Measurements from ENCODE around the gene SERTM1. TPM values are rescaled to one million over a fixed set of nuclear protein-coding genes. Genes with fewer than 3 reads are reported as not detected.

The SERTM1 gene
- total and polyA plus RNA-seq, 5 donors from 2014 or later = not detected

DNA sequence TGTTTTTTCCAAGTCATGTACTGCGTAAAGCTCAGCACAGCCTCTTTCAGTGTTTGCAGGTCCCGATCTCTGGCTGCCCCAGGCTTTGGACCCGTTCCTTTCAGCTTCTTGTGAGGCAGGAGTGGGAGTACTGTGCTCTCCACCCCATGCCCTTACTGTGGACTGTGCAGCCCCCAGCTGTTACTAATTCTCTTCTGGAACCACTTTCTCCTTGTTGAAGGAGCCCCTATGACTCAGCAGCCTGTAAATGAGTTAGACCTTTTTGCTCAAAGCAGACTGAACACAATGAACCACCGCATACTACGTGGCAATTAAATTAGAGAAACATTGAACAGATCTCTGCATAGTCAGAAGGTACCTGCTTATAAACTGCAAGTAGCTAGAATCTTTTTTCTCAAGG, 39.0 kb downstream of the SERTM1 start:
- Histone ChIP-seq H3K9me3 (ENCODE audit: control insufficient read depth in 2 of 2, low read length in 2 of 2) (no peaks in the 10 kb centered on the region), H3K4me1 (ENCODE audit: control insufficient read depth, insufficient read depth, low read length, poor library complexity, severe bottlenecking) (no peaks in the 10 kb centered on the region), H3K4me3 (ENCODE audit: low read depth, low read length) (no peak overlapping the region), H3K27me3 (ENCODE audit: control insufficient read depth, insufficient read depth, low read length) (no peaks in the 10 kb centered on the region), H3K36me3 (ENCODE audit: control insufficient read depth, insufficient read depth, low read length) (no peaks in the 10 kb centered on the region), H3K27ac (ENCODE audit: insufficient read depth, low read length, poor library complexity, severe bottlenecking) (no peak overlapping the region)
- Mint-ChIP-seq H3K27me3 (peaks cover 12% of the 10 kb centered on the region), H3K27ac (no peak overlapping the region), H3K4me1 (no peaks in the 10 kb centered on the region), H3K4me3 (no peak overlapping the region), H3K36me3 (no peaks in the 10 kb centered on the region), H3K9me3 (peaks cover 0 to 3% (median 0%) of the 10 kb centered on the region in 7 donors)
- no peak for DNase-seq
- no peak for ATAC-seq (ENCODE audit: low read depth in 2 of 2)

DNA sequence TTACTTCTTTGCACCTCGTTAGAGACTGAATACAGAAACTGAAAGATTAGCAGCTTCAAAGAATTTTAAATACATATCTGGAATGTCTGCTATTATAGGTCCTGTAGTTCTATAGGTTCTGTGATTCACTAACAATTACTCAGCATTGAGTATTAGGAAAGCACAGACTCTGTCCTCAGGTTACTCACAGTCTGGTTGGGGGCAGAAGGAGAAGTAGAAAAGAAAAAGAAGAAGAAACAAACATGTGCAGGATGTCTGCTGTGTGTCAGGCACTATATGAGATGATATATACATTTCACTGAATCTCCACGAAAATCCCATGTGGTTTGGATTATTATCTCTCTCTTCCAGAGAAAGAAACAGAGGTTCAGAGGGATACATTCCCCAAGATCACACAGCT, 40.1 kb downstream of the SERTM1 start:
- Histone ChIP-seq H3K27ac (ENCODE audit: insufficient read depth, low read length, poor library complexity, severe bottlenecking) (no peak overlapping the region), H3K4me3 (ENCODE audit: low read depth, low read length) (no peak overlapping the region), H3K36me3 (ENCODE audit: control insufficient read depth, insufficient read depth, low read length) (no peaks in the 10 kb centered on the region), H3K4me1 (ENCODE audit: control insufficient read depth, insufficient read depth, low read length, poor library complexity, severe bottlenecking) (no peaks in the 10 kb centered on the region), H3K27me3 (ENCODE audit: control insufficient read depth, insufficient read depth, low read length) (no peaks in the 10 kb centered on the region), H3K9me3 (ENCODE audit: control insufficient read depth in 2 of 2, low read length in 2 of 2) (no peaks in the 10 kb centered on the region)
- no peak overlapping the region for H3K27ac Mint-ChIP-seq
- DNase-seq (no peak), ATAC-seq (ENCODE audit: low read depth in 2 of 2) (no peak)
- peaks cover 0 to 3% (median 0%) of the 10 kb centered on the region in 7 donors for H3K9me3 Mint-ChIP-seq
- H3K27me3 Mint-ChIP-seq = peaks cover 12% of the 10 kb centered on the region
- no peaks in the 10 kb centered on the region for H3K36me3 Mint-ChIP-seq
- H3K4me3 Mint-ChIP-seq = no peak overlapping the region
- no peaks in the 10 kb centered on the region for H3K4me1 Mint-ChIP-seq

DNA sequence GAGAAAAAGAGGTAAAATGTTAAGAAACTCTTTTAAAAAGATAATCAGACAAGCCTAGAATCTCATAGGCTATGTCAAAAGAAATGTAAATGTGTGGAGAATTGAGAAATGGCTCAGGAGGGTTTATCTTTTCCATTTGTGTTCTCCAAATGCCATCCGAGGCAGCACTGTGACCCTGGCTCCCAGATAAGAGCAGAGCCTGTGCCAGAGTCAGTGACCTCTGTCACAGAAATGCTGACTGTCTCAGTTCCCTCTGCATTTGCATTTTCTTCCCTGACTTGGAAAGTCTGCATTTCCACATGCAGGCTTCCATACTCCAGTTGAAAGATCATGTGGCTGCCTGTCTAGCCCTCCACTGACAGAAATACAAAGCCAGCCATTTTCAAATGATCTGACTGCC, 42.0 kb downstream of the SERTM1 start:
- H3K27me3 Mint-ChIP-seq = peaks cover 12% of the 10 kb centered on the region
- no peak overlapping the region for H3K27ac ChIP-seq (ENCODE audit: insufficient read depth, low read length, poor library complexity, severe bottlenecking)
- no peak overlapping the region for H3K27ac Mint-ChIP-seq
- H3K4me1 ChIP-seq (ENCODE audit: control insufficient read depth, insufficient read depth, low read length, poor library complexity, severe bottlenecking) = no peaks in the 10 kb centered on the region
- H3K4me3 ChIP-seq (ENCODE audit: low read depth, low read length) = no peak overlapping the region
- H3K9me3 Mint-ChIP-seq = peaks cover 0 to 3% (median 0%) of the 10 kb centered on the region in 7 donors
- no peaks in the 10 kb centered on the region for H3K36me3 ChIP-seq (ENCODE audit: control insufficient read depth, insufficient read depth, low read length)
- H3K9me3 ChIP-seq (ENCODE audit: control insufficient read depth in 2 of 2, low read length in 2 of 2) = no peaks in the 10 kb centered on the region
- H3K4me1 Mint-ChIP-seq = no peaks in the 10 kb centered on the region
- no peaks in the 10 kb centered on the region for H3K27me3 ChIP-seq (ENCODE audit: control insufficient read depth, insufficient read depth, low read length)
- no peaks in the 10 kb centered on the region for H3K36me3 Mint-ChIP-seq
- no peak for ATAC-seq (ENCODE audit: low read depth in 2 of 2)
- no peak for DNase-seq
- H3K4me3 Mint-ChIP-seq = no peak overlapping the region

DNA sequence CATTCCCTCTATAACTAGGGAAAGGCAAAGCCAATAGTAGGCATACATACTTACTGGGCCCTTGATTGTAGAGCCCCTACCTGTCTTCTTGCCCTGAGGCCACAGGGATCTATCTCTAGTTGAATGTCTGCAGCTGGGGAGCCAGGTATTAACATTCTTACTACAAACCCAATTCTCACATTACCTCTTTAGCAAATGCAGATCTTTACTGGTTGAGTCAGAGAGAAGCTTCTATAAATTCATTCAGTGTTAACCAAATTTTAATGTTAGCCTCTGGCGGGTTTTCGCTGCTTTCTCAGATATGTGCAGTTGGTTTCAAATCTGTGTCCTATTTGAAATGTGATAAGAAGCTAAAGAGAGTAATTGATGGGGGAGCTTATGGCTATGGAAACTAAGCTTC, 43.2 kb downstream of the SERTM1 start:
- ATAC-seq (ENCODE audit: low read depth in 2 of 2) = no peak
- no peaks in the 10 kb centered on the region for H3K4me1 Mint-ChIP-seq
- Histone ChIP-seq H3K27ac (ENCODE audit: insufficient read depth, low read length, poor library complexity, severe bottlenecking) (no peak overlapping the region), H3K4me3 (ENCODE audit: low read depth, low read length) (no peak overlapping the region), H3K9me3 (ENCODE audit: control insufficient read depth in 2 of 2, low read length in 2 of 2) (no peaks in the 10 kb centered on the region), H3K27me3 (ENCODE audit: control insufficient read depth, insufficient read depth, low read length) (peaks cover 3% of the 10 kb centered on the region), H3K36me3 (ENCODE audit: control insufficient read depth, insufficient read depth, low read length) (no peaks in the 10 kb centered on the region), H3K4me1 (ENCODE audit: control insufficient read depth, insufficient read depth, low read length, poor library complexity, severe bottlenecking) (no peaks in the 10 kb centered on the region)
- H3K27me3 Mint-ChIP-seq = peaks cover 9% of the 10 kb centered on the region
- H3K9me3 Mint-ChIP-seq = no peaks in the 10 kb centered on the region
- no peaks in the 10 kb centered on the region for H3K36me3 Mint-ChIP-seq
- no peak overlapping the region for H3K27ac Mint-ChIP-seq
- no peak overlapping the region for H3K4me3 Mint-ChIP-seq
- DNase-seq = no peak

DNA sequence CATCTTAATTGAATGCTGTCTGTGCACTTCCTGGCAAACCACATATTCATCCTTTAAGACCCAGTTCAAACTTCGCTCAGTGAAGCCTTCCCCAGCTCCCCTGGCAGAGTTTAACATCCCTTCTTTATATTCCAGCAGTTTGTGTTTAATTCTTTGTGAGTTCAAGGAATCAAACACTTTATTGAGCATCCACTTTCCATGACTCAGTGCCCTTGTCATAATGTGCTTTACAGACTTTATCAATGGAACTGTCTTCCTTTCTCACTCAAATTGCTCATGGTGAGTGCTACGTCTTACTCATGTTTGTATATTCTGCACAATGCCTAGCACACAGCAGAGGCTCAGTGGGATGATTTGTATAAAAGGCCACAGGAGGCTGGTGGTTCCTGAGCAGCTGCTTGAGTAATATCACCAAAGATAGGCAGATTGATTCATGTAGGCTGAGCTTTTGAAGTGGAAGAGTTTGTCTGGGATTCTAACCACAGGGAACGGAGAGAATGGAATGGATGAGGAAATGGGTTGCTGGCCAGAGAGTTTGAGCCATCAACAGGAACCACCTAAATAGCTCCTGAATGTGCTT, 44.2 kb downstream of the SERTM1 start:
- Histone ChIP-seq H3K4me3 (ENCODE audit: low read depth, low read length) (no peak overlapping the region), H3K4me1 (ENCODE audit: control insufficient read depth, insufficient read depth, low read length, poor library complexity, severe bottlenecking) (no peaks in the 10 kb centered on the region), H3K27ac (ENCODE audit: insufficient read depth, low read length, poor library complexity, severe bottlenecking) (no peak overlapping the region), H3K36me3 (ENCODE audit: control insufficient read depth, insufficient read depth, low read length) (no peaks in the 10 kb centered on the region), H3K9me3 (ENCODE audit: control insufficient read depth in 2 of 2, low read length in 2 of 2) (no peaks in the 10 kb centered on the region), H3K27me3 (ENCODE audit: control insufficient read depth, insufficient read depth, low read length) (peaks cover 3% of the 10 kb centered on the region)
- H3K4me3 Mint-ChIP-seq = no peak overlapping the region
- no peak overlapping the region for H3K27ac Mint-ChIP-seq
- H3K9me3 Mint-ChIP-seq = no peaks in the 10 kb centered on the region
- no peaks in the 10 kb centered on the region for H3K36me3 Mint-ChIP-seq
- no peaks in the 10 kb centered on the region for H3K4me1 Mint-ChIP-seq
- DNase-seq (no peak), ATAC-seq (ENCODE audit: low read depth in 2 of 2) (no peak)
- peaks cover 5% of the 10 kb centered on the region for H3K27me3 Mint-ChIP-seq

DNA sequence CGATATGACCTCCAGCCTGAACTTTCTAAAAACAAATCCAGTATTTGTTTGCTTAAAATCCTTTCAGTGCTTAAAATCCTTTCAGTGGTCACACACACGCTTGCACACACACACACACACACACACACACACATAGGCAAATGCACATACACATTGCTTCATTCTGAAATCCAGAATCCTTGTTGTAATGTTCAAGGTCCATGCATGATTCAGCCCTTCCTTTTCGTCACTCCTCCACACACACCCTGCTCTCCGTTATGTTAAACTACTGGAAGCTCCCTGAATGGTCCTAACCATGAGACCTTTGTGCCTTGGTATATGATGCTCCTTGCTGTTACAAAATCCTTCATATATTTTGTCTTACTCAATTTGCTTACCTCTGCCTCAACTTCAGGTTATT, 44.9 kb downstream of the SERTM1 start:
- ATAC-seq (ENCODE audit: low read depth in 2 of 2) (no peak), DNase-seq (no peak)
- peaks cover 5% of the 10 kb centered on the region for H3K27me3 Mint-ChIP-seq
- H3K36me3 ChIP-seq (ENCODE audit: control insufficient read depth, insufficient read depth, low read length) = no peaks in the 10 kb centered on the region
- H3K9me3 ChIP-seq (ENCODE audit: control insufficient read depth in 2 of 2, low read length in 2 of 2) = no peaks in the 10 kb centered on the region
- no peak overlapping the region for H3K27ac Mint-ChIP-seq
- H3K4me1 Mint-ChIP-seq = no peaks in the 10 kb centered on the region
- H3K4me3 ChIP-seq (ENCODE audit: low read depth, low read length) = no peak overlapping the region
- peaks cover 3% of the 10 kb centered on the region for H3K27me3 ChIP-seq (ENCODE audit: control insufficient read depth, insufficient read depth, low read length)
- H3K4me1 ChIP-seq (ENCODE audit: control insufficient read depth, insufficient read depth, low read length, poor library complexity, severe bottlenecking) = no peaks in the 10 kb centered on the region
- H3K27ac ChIP-seq (ENCODE audit: insufficient read depth, low read length, poor library complexity, severe bottlenecking) = no peak overlapping the region
- H3K36me3 Mint-ChIP-seq = no peaks in the 10 kb centered on the region
- no peaks in the 10 kb centered on the region for H3K9me3 Mint-ChIP-seq
- H3K4me3 Mint-ChIP-seq = no peak overlapping the region

DNA sequence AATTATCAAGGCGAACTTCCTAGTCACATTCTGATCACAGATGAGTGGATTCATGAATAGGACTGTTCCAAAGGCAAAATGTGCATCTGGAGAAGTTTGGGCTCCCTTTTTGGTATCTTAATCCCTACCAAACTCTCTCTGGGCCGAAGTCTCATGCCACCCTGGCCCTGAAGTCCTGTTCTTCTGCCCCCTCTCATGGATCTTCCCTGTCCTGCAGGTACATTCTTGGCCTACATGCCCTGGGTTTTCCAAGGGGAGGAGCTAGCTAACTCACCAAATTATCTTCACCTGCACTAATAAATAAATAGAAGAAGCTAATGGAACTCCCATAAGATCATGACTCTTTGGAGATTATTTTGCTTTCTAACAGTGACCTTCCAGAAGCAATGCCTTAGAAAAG, 50.3 kb downstream of the SERTM1 start:
- no peak overlapping the region for H3K4me3 ChIP-seq (ENCODE audit: low read depth, low read length)
- Mint-ChIP-seq H3K27ac (no peak overlapping the region), H3K4me1 (no peaks in the 10 kb centered on the region), H3K9me3 (peaks cover 0 to 1% (median 0%) of the 10 kb centered on the region in 7 donors), H3K4me3 (no peak overlapping the region), H3K36me3 (no peaks in the 10 kb centered on the region), H3K27me3 (no peaks in the 10 kb centered on the region)
- peaks cover 3% of the 10 kb centered on the region for H3K27me3 ChIP-seq (ENCODE audit: control insufficient read depth, insufficient read depth, low read length)
- no peaks in the 10 kb centered on the region for H3K36me3 ChIP-seq (ENCODE audit: control insufficient read depth, insufficient read depth, low read length)
- H3K4me1 ChIP-seq (ENCODE audit: control insufficient read depth, insufficient read depth, low read length, poor library complexity, severe bottlenecking) = no peaks in the 10 kb centered on the region
- H3K9me3 ChIP-seq (ENCODE audit: control insufficient read depth in 2 of 2, low read length in 2 of 2) = no peaks in the 10 kb centered on the region
- no peak overlapping the region for H3K27ac ChIP-seq (ENCODE audit: insufficient read depth, low read length, poor library complexity, severe bottlenecking)
- DNase-seq (no peak), ATAC-seq (ENCODE audit: low read depth in 2 of 2) (no peak)

DNA sequence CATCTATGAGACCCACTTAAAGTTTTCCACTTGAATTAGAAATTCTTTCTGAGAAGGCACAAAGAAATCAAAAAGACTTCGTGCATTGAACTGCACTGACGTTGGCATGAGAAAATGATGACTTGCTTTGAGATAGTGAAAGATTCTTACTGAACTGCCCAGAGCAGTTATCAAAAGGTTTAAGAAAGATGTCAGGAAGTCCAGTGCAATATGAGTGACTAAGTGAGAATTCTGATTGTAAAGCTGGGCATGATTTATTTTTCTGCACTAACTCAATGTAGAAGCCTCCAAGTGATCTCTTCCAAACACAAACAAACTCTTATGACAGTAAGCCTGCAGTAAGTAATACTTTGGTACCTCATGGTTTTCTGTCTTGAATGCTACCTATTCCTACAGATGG, 52.1 kb downstream of the SERTM1 start:
- H3K9me3 ChIP-seq (ENCODE audit: control insufficient read depth in 2 of 2, low read length in 2 of 2) = no peaks in the 10 kb centered on the region
- H3K36me3 ChIP-seq (ENCODE audit: control insufficient read depth, insufficient read depth, low read length) = no peaks in the 10 kb centered on the region
- DNase-seq (no peak), ATAC-seq (ENCODE audit: low read depth in 2 of 2) (no peak)
- no peak overlapping the region for H3K27ac ChIP-seq (ENCODE audit: insufficient read depth, low read length, poor library complexity, severe bottlenecking)
- H3K27ac Mint-ChIP-seq = no peak overlapping the region
- peaks cover 3% of the 10 kb centered on the region for H3K27me3 ChIP-seq (ENCODE audit: control insufficient read depth, insufficient read depth, low read length)
- H3K4me1 ChIP-seq (ENCODE audit: control insufficient read depth, insufficient read depth, low read length, poor library complexity, severe bottlenecking) = no peaks in the 10 kb centered on the region
- H3K36me3 Mint-ChIP-seq = no peaks in the 10 kb centered on the region
- H3K9me3 Mint-ChIP-seq = peaks cover 0 to 1% (median 0%) of the 10 kb centered on the region in 7 donors
- no peaks in the 10 kb centered on the region for H3K4me1 Mint-ChIP-seq
- no peak overlapping the region for H3K4me3 Mint-ChIP-seq
- no peak overlapping the region for H3K4me3 ChIP-seq (ENCODE audit: low read depth, low read length)
- H3K27me3 Mint-ChIP-seq = no peaks in the 10 kb centered on the region

All from CD4-positive, CD25-positive, alpha-beta regulatory T cell (primary cell).